IMR-90 (cell line): ENCODE data around the gene EXOSC1. TPM values are rescaled to one million over a fixed set of nuclear protein-coding genes. Genes with fewer than 3 reads are reported as not detected.

ENCODE experiments used
- ATAC-seq: fragments of 200-7000 bp; cut with Tn5 transposase; 2 replicates; pipeline ENCODE4 v1.9.1; 2020; ENCODE audit warnings: low read depth, mild to moderate bottlenecking, moderate library complexity
- BruUV-seq: library from RNA; stranded (reverse); fragments of 400-500 nt; replicated peaks from 2 replicates; lab custom pipeline; 2021; lab: Mats Ljungman, UMichigan
- CTCF ChIA-PET: fragments of 300-600 bp; formaldehyde crosslinking; extraction: SDS; loops from one replicate; lab custom pipeline; 2021; ENCODE audit warnings: antibody characterized with exemption; lab: Yijun Ruan, JAX
- POLR2A ChIA-PET: fragments of 300-600 bp; sonication (Branson Sonifier 250); formaldehyde crosslinking; loops from one replicate; lab custom pipeline; 2022; ENCODE audit warnings: antibody characterized with exemption; ENCODE audit not compliant: unreplicated experiment; lab: Charles Lee
- DNase-seq: peaks from one replicate; pipeline ENCODE4 v3.0.0; 2013
- H2AFZ ChIP-seq: replicated peaks from 2 replicates; pipeline ENCODE3; 2013; ENCODE audit warnings: low read length, mild to moderate bottlenecking; ENCODE audit not compliant: poor library complexity
- H2AK5ac ChIP-seq: 2 replicates; pipeline ENCODE4 v1.6.1; 2013; ENCODE audit warnings: low read depth, low read length, inconsistent platforms
- H2AK9ac ChIP-seq: replicated peaks from 2 replicates; pipeline ENCODE3; 2013; ENCODE audit warnings: mild to moderate bottlenecking, low read depth, low read length, moderate library complexity; ENCODE audit not compliant: poor library complexity
- H2BK120ac ChIP-seq: 2 replicates; pipeline ENCODE4 v1.6.1; 2013; ENCODE audit warnings: low read depth, low read length, inconsistent platforms
- H2BK15ac ChIP-seq: 3 replicates; pipeline ENCODE4 v1.6.1; 2013; ENCODE audit warnings: low read depth, low read length, inconsistent platforms
- H2BK20ac ChIP-seq: 2 replicates; pipeline ENCODE4 v1.6.1; 2013; ENCODE audit warnings: low read depth, mild to moderate bottlenecking, inconsistent platforms, low read length, moderate library complexity
- H2BK5ac ChIP-seq: 2 replicates; pipeline ENCODE4 v1.6.1; 2013; ENCODE audit warnings: mild to moderate bottlenecking, low read depth, low read length, inconsistent platforms; ENCODE audit not compliant: poor library complexity, severe bottlenecking
- H3K14ac ChIP-seq: replicated peaks from 2 replicates; pipeline ENCODE4 v1.6.1; 2013; ENCODE audit warnings: low read depth, low read length, inconsistent platforms
- H3K18ac ChIP-seq: 2 replicates; pipeline ENCODE4 v1.6.1; 2013; ENCODE audit warnings: low read depth, low read length, control low read depth
- H3K23ac ChIP-seq: 2 replicates; pipeline ENCODE4 v1.6.1; 2013; ENCODE audit warnings: low read depth, low read length, inconsistent platforms
- H3K27ac ChIP-seq: 2 replicates; pipeline ENCODE4 v1.5.1; 2013; ENCODE audit warnings: mild to moderate bottlenecking, control low read depth, low read length; ENCODE audit not compliant: insufficient read depth
- H3K27me3 ChIP-seq: 2 replicates; pipeline ENCODE4 v1.6.1; 2013; ENCODE audit warnings: low read length; ENCODE audit not compliant: control insufficient read depth, insufficient read depth
- H3K36me3 ChIP-seq: 2 replicates; pipeline ENCODE4 v1.6.1; 2013; ENCODE audit warnings: low read length, mixed read lengths; ENCODE audit not compliant: control insufficient read depth, insufficient read depth
- H3K4ac ChIP-seq: 2 replicates; pipeline ENCODE4 v1.6.1; 2013; ENCODE audit warnings: low read depth, low read length, inconsistent platforms
- H3K4me1 ChIP-seq: 2 replicates; pipeline ENCODE4 v1.6.1; 2013; ENCODE audit warnings: low read length, mixed read lengths; ENCODE audit not compliant: control insufficient read depth, insufficient read depth
- H3K4me2 ChIP-seq: 2 replicates; pipeline ENCODE4 v1.6.1; 2013; ENCODE audit warnings: low read depth, mild to moderate bottlenecking, control low read depth, low read length, moderate library complexity
- H3K4me3 ChIP-seq: 2 replicates; pipeline ENCODE4 v1.5.1; 2013; ENCODE audit warnings: low read depth, mild to moderate bottlenecking, control low read depth, low read length, moderate library complexity; ENCODE audit not compliant: insufficient read depth
- H3K56ac ChIP-seq: 2 replicates; pipeline ENCODE4 v1.6.1; 2013; ENCODE audit warnings: low read length, inconsistent platforms; ENCODE audit not compliant: insufficient read depth; ENCODE audit errors: extremely low read depth
- H3K79me1 ChIP-seq, 2 experiments: 2 replicates each; pipeline ENCODE4 v1.6.1; 2013; ENCODE audit warnings: low read length in 2 of 2, inconsistent platforms in 1 of 2, low read depth in 1 of 2
- H3K9ac ChIP-seq: 2 replicates; pipeline ENCODE4 v1.6.1; 2013; ENCODE audit warnings: low read depth, low read length, control low read depth
- H3K9me1 ChIP-seq: 2 replicates; pipeline ENCODE4 v1.6.1; 2013; ENCODE audit warnings: low read length, inconsistent platforms; ENCODE audit not compliant: insufficient read depth
- H3K9me3 ChIP-seq: 2 replicates; pipeline ENCODE4 v1.6.1; 2013; ENCODE audit warnings: low read length; ENCODE audit not compliant: control insufficient read depth, insufficient read depth
- H4K20me1 ChIP-seq: 2 replicates; pipeline ENCODE4 v1.6.1; 2013; ENCODE audit warnings: low read length, inconsistent platforms; ENCODE audit not compliant: insufficient read depth
- H4K5ac ChIP-seq: 2 replicates; pipeline ENCODE4 v1.6.1; 2013; ENCODE audit warnings: mild to moderate bottlenecking, low read depth, low read length, control low read depth
- H4K8ac ChIP-seq, 2 experiments: 2 replicates each; pipeline ENCODE4 v1.6.1; 2013; ENCODE audit warnings: low read depth in 2 of 2, low read length in 2 of 2, control low read depth in 1 of 2, inconsistent platforms in 1 of 2
- H4K91ac ChIP-seq: 2 replicates; pipeline ENCODE4 v1.6.1; 2013; ENCODE audit warnings: low read depth, low read length, inconsistent platforms; ENCODE audit not compliant: insufficient read depth
- BHLHE40 ChIP-seq: fragments of 150-350 bp; IDR thresholded peaks from 2 replicates; pipeline ENCODE4 v1.6.1; 2016; ENCODE audit warnings: mild to moderate bottlenecking, low read depth, low read length
- CEBPB ChIP-seq: IDR thresholded peaks from 2 replicates; pipeline ENCODE4 v1.6.1; 2012; ENCODE audit warnings: low read depth, low read length, improper control_type of control experiment
- CHD1 ChIP-seq: IDR thresholded peaks from 2 replicates; pipeline ENCODE4 v1.6.1; 2012; ENCODE audit warnings: low read depth, low read length, improper control_type of control experiment
- FOS ChIP-seq: fragments of 150-350 bp; IDR thresholded peaks from 2 replicates; pipeline ENCODE4 v1.6.1; 2016; ENCODE audit warnings: low read depth, low read length
- MAFK ChIP-seq: IDR thresholded peaks from 2 replicates; pipeline ENCODE4 v1.6.1; 2012; ENCODE audit warnings: low read depth, low read length, improper control_type of control experiment
- MAZ ChIP-seq: IDR thresholded peaks from 2 replicates; pipeline ENCODE4 v1.6.1; 2012; ENCODE audit warnings: low read depth, mild to moderate bottlenecking, low read length, improper control_type of control experiment, moderate library complexity, borderline replicate concordance
- MXI1 ChIP-seq: IDR thresholded peaks from 2 replicates; pipeline ENCODE4 v1.6.1; 2012; ENCODE audit warnings: low read depth, mild to moderate bottlenecking, low read length, moderate library complexity, borderline replicate concordance
- NFE2L2 ChIP-seq: fragments of 150-350 bp; IDR thresholded peaks from 2 replicates; pipeline ENCODE4 v1.6.1; 2016; ENCODE audit warnings: low read depth, mild to moderate bottlenecking, low read length
- POLR2A ChIP-seq: IDR thresholded peaks from 2 replicates; pipeline ENCODE4 v1.6.1; 2012; ENCODE audit warnings: mild to moderate bottlenecking, low read depth, low read length
- RAD21 ChIP-seq: IDR thresholded peaks from 2 replicates; pipeline ENCODE4 v1.6.1; 2012; ENCODE audit warnings: low read length, improper control_type of control experiment
- RCOR1 ChIP-seq: IDR thresholded peaks from 2 replicates; pipeline ENCODE4 v1.6.1; 2012; ENCODE audit warnings: mild to moderate bottlenecking, low read length, improper control_type of control experiment; ENCODE audit not compliant: insufficient replicate concordance
- RFX5 ChIP-seq: IDR thresholded peaks from 2 replicates; pipeline ENCODE4 v1.8.0; 2012; ENCODE audit warnings: low read depth, mild to moderate bottlenecking, low read length, moderate library complexity
- SMC3 ChIP-seq: fragments of 150-350 bp; IDR thresholded peaks from 2 replicates; pipeline ENCODE4 v1.6.1; 2016; ENCODE audit warnings: low read depth, mild to moderate bottlenecking, antibody characterized with exemption, low read length, moderate library complexity
- WGBS, 2 experiments: methylation state at CpG; one replicate each; pipeline versions ENCODE4 v1.1.5 to v1.1.7; 2013; ENCODE audit warnings: missing lambda C conversion rate in 2 of 2; ENCODE audit not compliant: insufficient read length in 1 of 2; ENCODE audit errors: extremely low coverage in 2 of 2; 5-methylcytosine and 5-hydroxymethylcytosine counted together
- dilution Hi-C: fragments of 300-500 bp; cut with HindIII; formaldehyde crosslinking; loops from one replicate; pipeline ENCODE4 v1.14.3; 2018; ENCODE audit warnings: low sequenced_read_pairs; ENCODE audit not compliant: unreplicated experiment
- in situ Hi-C: fragments of 300-500 bp; cut with MboI; formaldehyde crosslinking; loops from 3 replicates; pipeline ENCODE4 v1.14.3; 2019; ENCODE audit warnings: low sequenced_read_pairs, inconsistent platforms, mixed read lengths
- intact Hi-C: fragments of 100-400 bp; cut with micrococcal nuclease; formaldehyde crosslinking; loops from 2 replicates; pipeline ENCODE4 v1.10.0; 2022
- polyA plus RNA-seq, 3 experiments: library from polyadenylated mRNA; depleted of rRNA; stranded (reverse); fragments of >200 nt; gene quantifications; 2 replicates each; pipeline ENCODE4 v1.2.3, GENCODE V29; 2012; ENCODE audit warnings: low replicate concordance in 1 of 3
- total RNA-seq: library from RNA; depleted of rRNA; stranded (reverse); fragments of >200 nt; gene quantifications from 2 replicates; pipeline ENCODE4 v1.2.3, GENCODE V29; 2012
- TF ChIP-seq, protein P1 (sequence below): fragments of 150-350 bp; IDR thresholded peaks from 2 replicates; pipeline ENCODE4 v1.6.1; 2017; ENCODE audit warnings: mild to moderate bottlenecking, antibody characterized with exemption, low read length, low read depth
- TF ChIP-seq, protein P2 (sequence below): conservative IDR thresholded peaks from 2 replicates; pipeline ENCODE4 v1.5.1; 2012; ENCODE audit warnings: mild to moderate bottlenecking, low read depth, low read length, improper control_type of control experiment
- TF ChIP-seq, protein P3 (sequence below): fragments of 150-350 bp; IDR thresholded peaks from 2 replicates; pipeline ENCODE4 v1.6.1; 2016; ENCODE audit warnings: low read depth, mild to moderate bottlenecking, low read length, moderate library complexity, borderline replicate concordance

The EXOSC1 gene
- total and polyA plus RNA-seq, 2 of the 4 experiments (the other 2 are of a cell fraction), result 49.7 to 51.6 TPM

DNA sequence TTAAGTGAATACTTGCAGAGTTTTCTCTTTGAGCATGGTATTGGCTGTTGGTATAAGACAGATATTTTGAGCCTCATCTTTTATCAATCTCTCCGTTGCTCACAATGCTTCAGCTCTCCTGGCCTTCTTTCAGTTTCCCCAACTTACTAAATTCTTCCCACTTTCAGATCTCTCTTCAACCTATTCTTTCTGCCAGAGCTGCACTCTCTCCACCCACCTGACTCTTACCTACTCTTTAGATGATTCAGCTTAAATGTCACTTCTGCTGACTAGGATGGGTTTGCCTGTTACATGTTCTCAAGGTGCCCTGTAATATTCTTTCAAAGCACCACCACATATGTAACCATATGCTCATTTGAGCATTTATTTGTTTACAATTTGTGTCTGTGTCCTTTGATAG is 1.6 kb downstream of the EXOSC1 start:
- dilution Hi-C loops, result no loop called here
- Histone ChIP-seq H2BK20ac (no peak overlapping the region), H2BK5ac (no peak overlapping the region), H4K5ac (no peak overlapping the region), H2AK9ac (no peak overlapping the region), H3K9ac (no peak overlapping the region), H2BK15ac (no peak overlapping the region), H3K4ac (no peak overlapping the region), H3K9me3 (no peaks in the 10 kb centered on the region), H2AK5ac (no peak overlapping the region), H3K18ac (no peak overlapping the region), H2AFZ (no peak overlapping the region), H3K27ac (no peak overlapping the region), H4K91ac (no peak overlapping the region), H3K79me1 (peaks cover 30 to 50% of the 10 kb centered on the region in 2 experiments), H3K4me2 (no peak overlapping the region), H3K4me1 (peaks cover 5% of the 10 kb centered on the region; the same call in 1 of the 2 replicates), H3K36me3 (peaks cover 14% of the 10 kb centered on the region), H3K9me1 (peaks cover 4% of the 10 kb centered on the region; the same call in 1 of the 2 replicates), H3K14ac (no peak overlapping the region), H3K27me3 (no peaks in the 10 kb centered on the region), H3K23ac (no peak overlapping the region), H3K56ac (no peak overlapping the region), H4K8ac (no peak overlapping the region), H4K20me1 (peaks cover 9% of the 10 kb centered on the region; the same call in 1 of the 2 replicates), H2BK120ac (no peak overlapping the region), H3K4me3 (no peak overlapping the region)
- CTCF ChIA-PET, result no interaction called here
- no peak for TF ChIP-seq MAFK
- no peak for TF ChIP-seq FOS
- TF ChIP-seq NFE2L2, result no peak
- TF ChIP-seq CHD1, result no peak
- no peak for TF ChIP-seq RAD21
- TF ChIP-seq, protein P1, sequence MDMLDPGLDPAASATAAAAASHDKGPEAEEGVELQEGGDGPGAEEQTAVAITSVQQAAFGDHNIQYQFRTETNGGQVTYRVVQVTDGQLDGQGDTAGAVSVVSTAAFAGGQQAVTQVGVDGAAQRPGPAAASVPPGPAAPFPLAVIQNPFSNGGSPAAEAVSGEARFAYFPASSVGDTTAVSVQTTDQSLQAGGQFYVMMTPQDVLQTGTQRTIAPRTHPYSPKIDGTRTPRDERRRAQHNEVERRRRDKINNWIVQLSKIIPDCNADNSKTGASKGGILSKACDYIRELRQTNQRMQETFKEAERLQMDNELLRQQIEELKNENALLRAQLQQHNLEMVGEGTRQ, result no peak
- TF ChIP-seq MAZ, result no peak
- TF ChIP-seq POLR2A, result no peak
- TF ChIP-seq SMC3, result no peak
- TF ChIP-seq CEBPB, result no peak
- TF ChIP-seq MXI1, result no peak
- TF ChIP-seq, protein P2, sequence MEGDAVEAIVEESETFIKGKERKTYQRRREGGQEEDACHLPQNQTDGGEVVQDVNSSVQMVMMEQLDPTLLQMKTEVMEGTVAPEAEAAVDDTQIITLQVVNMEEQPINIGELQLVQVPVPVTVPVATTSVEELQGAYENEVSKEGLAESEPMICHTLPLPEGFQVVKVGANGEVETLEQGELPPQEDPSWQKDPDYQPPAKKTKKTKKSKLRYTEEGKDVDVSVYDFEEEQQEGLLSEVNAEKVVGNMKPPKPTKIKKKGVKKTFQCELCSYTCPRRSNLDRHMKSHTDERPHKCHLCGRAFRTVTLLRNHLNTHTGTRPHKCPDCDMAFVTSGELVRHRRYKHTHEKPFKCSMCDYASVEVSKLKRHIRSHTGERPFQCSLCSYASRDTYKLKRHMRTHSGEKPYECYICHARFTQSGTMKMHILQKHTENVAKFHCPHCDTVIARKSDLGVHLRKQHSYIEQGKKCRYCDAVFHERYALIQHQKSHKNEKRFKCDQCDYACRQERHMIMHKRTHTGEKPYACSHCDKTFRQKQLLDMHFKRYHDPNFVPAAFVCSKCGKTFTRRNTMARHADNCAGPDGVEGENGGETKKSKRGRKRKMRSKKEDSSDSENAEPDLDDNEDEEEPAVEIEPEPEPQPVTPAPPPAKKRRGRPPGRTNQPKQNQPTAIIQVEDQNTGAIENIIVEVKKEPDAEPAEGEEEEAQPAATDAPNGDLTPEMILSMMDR, result no peak
- TF ChIP-seq BHLHE40, result no peak
- TF ChIP-seq, protein P3, sequence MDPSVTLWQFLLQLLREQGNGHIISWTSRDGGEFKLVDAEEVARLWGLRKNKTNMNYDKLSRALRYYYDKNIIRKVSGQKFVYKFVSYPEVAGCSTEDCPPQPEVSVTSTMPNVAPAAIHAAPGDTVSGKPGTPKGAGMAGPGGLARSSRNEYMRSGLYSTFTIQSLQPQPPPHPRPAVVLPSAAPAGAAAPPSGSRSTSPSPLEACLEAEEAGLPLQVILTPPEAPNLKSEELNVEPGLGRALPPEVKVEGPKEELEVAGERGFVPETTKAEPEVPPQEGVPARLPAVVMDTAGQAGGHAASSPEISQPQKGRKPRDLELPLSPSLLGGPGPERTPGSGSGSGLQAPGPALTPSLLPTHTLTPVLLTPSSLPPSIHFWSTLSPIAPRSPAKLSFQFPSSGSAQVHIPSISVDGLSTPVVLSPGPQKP, result no peak
- no peak for TF ChIP-seq RCOR1
- TF ChIP-seq RFX5, result no peak
- POLR2A ChIA-PET, result no interaction called here
- DNase-seq, result no peak
- in situ Hi-C loops, result no loop called here
- BruUV-seq, result no TSS peak
- intact Hi-C loops, result loop anchor here (2.0 kb wide), 1 partner anchor 17 kb away; the partner anchor contains the start of gene PGAM1
- no peak for ATAC-seq
- 71% methylated on average over 1 of the region's 1 CpG; no CpG with 5 or more reads in 1 of the 2 experiments for WGBS, 2 experiments
